ENCODE results near the gene TMEM168. TPM values are rescaled to one million over a fixed set of nuclear protein-coding genes. Genes with fewer than 3 reads are reported as not detected.
"Not testable (repeated sequence)": the region's sequence is repeated elsewhere in the genome, so short reads cannot be mapped to it uniquely, and the experiment has no call there.

TMEM168 gene, protein sequence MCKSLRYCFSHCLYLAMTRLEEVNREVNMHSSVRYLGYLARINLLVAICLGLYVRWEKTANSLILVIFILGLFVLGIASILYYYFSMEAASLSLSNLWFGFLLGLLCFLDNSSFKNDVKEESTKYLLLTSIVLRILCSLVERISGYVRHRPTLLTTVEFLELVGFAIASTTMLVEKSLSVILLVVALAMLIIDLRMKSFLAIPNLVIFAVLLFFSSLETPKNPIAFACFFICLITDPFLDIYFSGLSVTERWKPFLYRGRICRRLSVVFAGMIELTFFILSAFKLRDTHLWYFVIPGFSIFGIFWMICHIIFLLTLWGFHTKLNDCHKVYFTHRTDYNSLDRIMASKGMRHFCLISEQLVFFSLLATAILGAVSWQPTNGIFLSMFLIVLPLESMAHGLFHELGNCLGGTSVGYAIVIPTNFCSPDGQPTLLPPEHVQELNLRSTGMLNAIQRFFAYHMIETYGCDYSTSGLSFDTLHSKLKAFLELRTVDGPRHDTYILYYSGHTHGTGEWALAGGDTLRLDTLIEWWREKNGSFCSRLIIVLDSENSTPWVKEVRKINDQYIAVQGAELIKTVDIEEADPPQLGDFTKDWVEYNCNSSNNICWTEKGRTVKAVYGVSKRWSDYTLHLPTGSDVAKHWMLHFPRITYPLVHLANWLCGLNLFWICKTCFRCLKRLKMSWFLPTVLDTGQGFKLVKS
- total RNA-seq (100 to 1,000 TPM in 1 of 5 donors, 10 to 100 TPM in 3, 1 to 10 TPM in 1; 5.3 to 148 (median 26.7) TPM), polyA plus RNA-seq (1 to 10 TPM; 2.9 to 6.7 (median 3.9) TPM)
- long read RNA-seq, donor 1, full-length matches to known transcripts: 3 of 3 reads
- long read RNA-seq, donor 1, partial matches to known transcripts: 0 of 3 reads
- long read RNA-seq, donor 1, other reads (novel, unspliced or antisense): 0 of 3 reads
- long read RNA-seq, donor 2, full-length matches to known transcripts: 7 of 7 reads
- long read RNA-seq, donor 2, partial matches to known transcripts: 0 of 7 reads
- long read RNA-seq, donor 2, other reads (novel, unspliced or antisense): 0 of 7 reads
- long read RNA-seq, donor 3, full-length matches to known transcripts: 3 of 3 reads
- long read RNA-seq, donor 3, partial matches to known transcripts: 0 of 3 reads
- long read RNA-seq, donor 3, other reads (novel, unspliced or antisense): 0 of 3 reads
- long read RNA-seq, donor 4, full-length matches to known transcripts: 1 of 1 reads
- long read RNA-seq, donor 4, partial matches to known transcripts: 0 of 1 reads
- long read RNA-seq, donor 4, other reads (novel, unspliced or antisense): 0 of 1 reads
- long read RNA-seq, donor 5, full-length matches to known transcripts: 6 of 6 reads
- long read RNA-seq, donor 5, partial matches to known transcripts: 0 of 6 reads
- long read RNA-seq, donor 5, other reads (novel, unspliced or antisense): 0 of 6 reads
- long read RNA-seq, donor 6, full-length matches to known transcripts: 19 of 26 reads
- long read RNA-seq, donor 6, partial matches to known transcripts: 7 of 26 reads
- long read RNA-seq, donor 6, other reads (novel, unspliced or antisense): 0 of 26 reads
- long read RNA-seq, donor 7, full-length matches to known transcripts: 9 of 9 reads
- long read RNA-seq, donor 7, partial matches to known transcripts: 0 of 9 reads
- long read RNA-seq, donor 7, other reads (novel, unspliced or antisense): 0 of 9 reads
- long read RNA-seq, donor 8, full-length matches to known transcripts: 5 of 5 reads
- long read RNA-seq, donor 8, partial matches to known transcripts: 0 of 5 reads
- long read RNA-seq, donor 8, other reads (novel, unspliced or antisense): 0 of 5 reads
- long read RNA-seq, donor 9, full-length matches to known transcripts: 1 of 1 reads
- long read RNA-seq, donor 9, partial matches to known transcripts: 0 of 1 reads
- long read RNA-seq, donor 9, other reads (novel, unspliced or antisense): 0 of 1 reads
- long read RNA-seq, donor 10, full-length matches to known transcripts: 5 of 5 reads
- long read RNA-seq, donor 10, partial matches to known transcripts: 0 of 5 reads
- long read RNA-seq, donor 10, other reads (novel, unspliced or antisense): 0 of 5 reads

DNA sequence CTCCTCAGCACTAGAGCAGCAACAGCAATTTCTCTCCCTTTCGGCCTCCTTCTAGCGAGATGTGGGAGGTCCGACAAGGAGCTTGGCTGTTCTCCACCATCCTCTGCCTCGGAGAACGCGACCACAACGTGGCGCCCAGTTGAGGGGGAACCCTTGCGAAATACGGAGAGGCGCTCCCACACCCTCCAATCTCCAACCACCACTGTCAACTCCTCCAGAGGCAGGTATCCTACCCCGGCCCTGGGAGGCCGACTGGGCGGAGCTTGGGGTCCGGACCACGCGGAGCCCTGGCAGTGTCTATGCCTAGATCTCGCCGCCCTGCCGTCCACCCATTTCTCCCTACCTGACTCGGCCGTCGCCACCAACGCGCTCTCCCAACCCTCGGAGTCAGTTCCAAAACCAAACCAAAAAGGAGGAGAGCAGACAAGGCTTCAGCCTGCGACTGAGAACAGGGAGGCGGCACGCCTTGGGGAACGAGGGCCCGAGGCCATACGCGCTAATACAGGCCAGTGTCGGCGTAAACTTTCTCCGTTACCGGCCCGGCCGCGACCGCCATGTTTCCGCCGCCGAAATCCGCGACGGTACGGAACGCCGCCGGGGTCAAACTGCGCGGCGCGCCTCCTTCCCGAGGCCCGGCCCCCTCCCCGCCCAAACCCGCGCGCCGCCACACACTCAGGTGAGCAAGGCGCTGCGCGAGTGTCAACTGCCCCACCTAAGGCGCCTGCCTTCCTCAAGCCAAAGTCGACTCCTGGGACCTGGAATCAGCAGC is at the start of gene TMEM168:
Gene TMEM168, minus strand, starts transcription at position 577 of the 769 bp plus-strand sequence. CDS start 5,568 bp downstream, outside the sequence.
- peak within 1 kb of the TSS; percentile 84 to 97 (median 90) for H3K27ac ChIP-seq

GRCh38 chr7:112835928-112836327 is 45.7 kb upstream of the TMEM168 start:
- 82 to 91% (median 88%) methylated on average over 4 of the region's 4 CpGs for WGBS, 5 donors
- DNase-seq: not testable (repeated sequence)

More for the DNA sequence above, at the start of gene TMEM168:
- TF ChIP-seq, protein P1, sequence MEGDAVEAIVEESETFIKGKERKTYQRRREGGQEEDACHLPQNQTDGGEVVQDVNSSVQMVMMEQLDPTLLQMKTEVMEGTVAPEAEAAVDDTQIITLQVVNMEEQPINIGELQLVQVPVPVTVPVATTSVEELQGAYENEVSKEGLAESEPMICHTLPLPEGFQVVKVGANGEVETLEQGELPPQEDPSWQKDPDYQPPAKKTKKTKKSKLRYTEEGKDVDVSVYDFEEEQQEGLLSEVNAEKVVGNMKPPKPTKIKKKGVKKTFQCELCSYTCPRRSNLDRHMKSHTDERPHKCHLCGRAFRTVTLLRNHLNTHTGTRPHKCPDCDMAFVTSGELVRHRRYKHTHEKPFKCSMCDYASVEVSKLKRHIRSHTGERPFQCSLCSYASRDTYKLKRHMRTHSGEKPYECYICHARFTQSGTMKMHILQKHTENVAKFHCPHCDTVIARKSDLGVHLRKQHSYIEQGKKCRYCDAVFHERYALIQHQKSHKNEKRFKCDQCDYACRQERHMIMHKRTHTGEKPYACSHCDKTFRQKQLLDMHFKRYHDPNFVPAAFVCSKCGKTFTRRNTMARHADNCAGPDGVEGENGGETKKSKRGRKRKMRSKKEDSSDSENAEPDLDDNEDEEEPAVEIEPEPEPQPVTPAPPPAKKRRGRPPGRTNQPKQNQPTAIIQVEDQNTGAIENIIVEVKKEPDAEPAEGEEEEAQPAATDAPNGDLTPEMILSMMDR (IDR thresholded peaks at IDR 0.05): no peak
- TF ChIP-seq EP300 (IDR thresholded peaks at IDR 0.05) (no peak), POLR2AphosphoS5 (IDR thresholded peaks at IDR 0.05) (peak in 2 of 3 donors; percentile 74 to 89), POLR2A (IDR thresholded peaks at IDR 0.05) (peak in 1 of 4 donors; percentile 40)
- Histone ChIP-seq H3K4me3 (peak within 1 kb of the TSS; percentile 78 to 89 (median 86)), H3K36me3 (no peaks in the 10 kb centered on the region), H3K9me3 (no peaks in the 10 kb centered on the region), H3K4me1 (peaks cover 6 to 21% (median 18%) of the 10 kb centered on the region in 4 donors), H3K27me3 (no peaks in the 10 kb centered on the region)
- DNase-seq: peak; percentile 86 to 95
- intact Hi-C loops (cut with DNase I; ENCODE audit: low total_unique reads): no loop called here
- 0 to 1% (median 0%) methylated on average over 32 to 67 of the region's 67 CpGs for WGBS, 5 donors

GRCh38 chr7:112833082-112833481 is 42.9 kb upstream of the TMEM168 start:
- H3K4me1 ChIP-seq: no peaks in the 10 kb centered on the region

More at GRCh38 chr7:112835928-112836327, 45.7 kb upstream of the TMEM168 start:
- peaks cover 0 to 16% (median 14%) of the 10 kb centered on the region in 4 donors for H3K36me3 ChIP-seq
- H3K27ac ChIP-seq; H3K4me1 ChIP-seq; H3K4me3 ChIP-seq; H3K9me3 ChIP-seq; H3K27me3 ChIP-seq; intact Hi-C loops (cut with DNase I; ENCODE audit: low total_unique reads): not testable (repeated sequence)

More at GRCh38 chr7:112833082-112833481, 42.9 kb upstream of the TMEM168 start:
- TF ChIP-seq POLR2AphosphoS5 (IDR thresholded peaks at IDR 0.05) (no peak), EP300 (IDR thresholded peaks at IDR 0.05) (no peak), POLR2A (IDR thresholded peaks at IDR 0.05) (no peak)
- TF ChIP-seq, protein P1 (IDR thresholded peaks at IDR 0.05): no peak
- H3K4me3 ChIP-seq: no peak overlapping the region
- H3K36me3 ChIP-seq: peaks cover 0 to 43% (median 38%) of the 10 kb centered on the region in 4 donors
- 91 to 95% (median 93%) methylated on average over 3 of the region's 3 CpGs for WGBS, 5 donors
- H3K27ac ChIP-seq: no peak overlapping the region
- intact Hi-C loops (cut with DNase I; ENCODE audit: low total_unique reads): no loop called here
- H3K9me3 ChIP-seq: peaks cover 0 to 19% (median 4%) of the 10 kb centered on the region in 4 donors
- no peak for DNase-seq
- H3K27me3 ChIP-seq: no peaks in the 10 kb centered on the region
